ENCODE results near the gene MAP3K20.
"Not testable (repeated sequence)": the region's sequence is repeated elsewhere in the genome, so short reads cannot be mapped to it uniquely, and the experiment has no call there.

Gene MAP3K20

DNA sequence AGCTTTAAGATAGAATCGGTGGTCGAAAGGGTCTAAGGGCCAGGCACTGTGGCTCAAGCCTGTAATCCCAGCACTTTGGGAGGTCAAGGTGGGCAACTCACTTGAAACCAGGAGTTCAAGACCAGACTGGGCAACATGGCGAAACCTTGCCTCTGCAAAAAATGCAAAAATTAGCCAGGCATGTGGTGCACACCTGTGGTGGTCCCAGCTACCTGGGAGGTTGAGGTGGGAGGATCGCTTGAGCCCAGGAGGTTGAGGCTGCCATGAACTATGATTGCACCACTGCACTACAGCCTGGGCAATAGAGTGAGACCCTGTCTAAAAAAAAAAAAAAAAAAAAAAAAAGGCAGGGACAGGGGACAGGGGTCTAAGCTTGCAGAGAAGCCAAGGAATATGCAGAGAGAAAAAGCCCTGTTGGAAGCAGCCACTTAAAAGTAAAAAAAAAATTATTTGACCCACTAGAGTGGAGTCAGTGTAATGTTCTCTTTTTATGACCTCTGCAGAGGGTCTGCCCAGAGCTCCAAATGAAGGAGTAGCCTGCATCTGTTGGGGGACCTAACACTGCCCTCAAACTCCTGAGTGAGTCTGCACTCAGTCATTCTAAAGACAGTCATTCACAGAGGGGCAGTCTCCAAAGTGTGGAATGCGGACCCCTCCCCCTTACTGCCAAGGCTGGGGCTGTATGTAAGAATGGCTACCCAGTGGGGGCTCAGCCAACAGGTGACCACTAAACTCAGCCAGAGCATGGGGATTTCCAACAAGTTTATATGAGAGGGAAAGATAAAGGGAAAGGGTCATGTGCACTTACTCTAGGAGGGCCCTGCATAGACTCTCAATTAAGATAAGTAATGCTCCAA, 160.5 kb downstream of the MAP3K20 start:
- no peak for DNase-seq (ENCODE audit: low spot score)

DNA sequence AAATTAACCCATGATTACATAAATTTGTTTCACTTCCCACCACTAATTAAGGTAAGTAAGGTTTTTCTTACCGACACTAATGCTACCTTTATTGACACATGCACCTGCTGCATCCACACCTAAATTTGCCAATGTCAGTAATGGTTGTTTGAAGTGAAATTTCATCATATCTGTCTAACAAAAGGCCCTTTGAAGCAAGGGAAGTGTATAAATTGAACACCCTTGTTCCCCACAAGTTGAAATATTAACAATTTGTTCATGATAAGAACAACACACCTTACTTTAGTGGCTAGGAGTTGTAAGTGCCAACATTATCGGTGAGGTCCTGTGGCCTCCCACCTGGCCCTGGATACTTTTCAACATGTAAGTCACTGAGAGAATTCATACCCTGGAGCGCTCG, 162.7 kb downstream of the MAP3K20 start:
- no peak for DNase-seq (ENCODE audit: low spot score)

DNA sequence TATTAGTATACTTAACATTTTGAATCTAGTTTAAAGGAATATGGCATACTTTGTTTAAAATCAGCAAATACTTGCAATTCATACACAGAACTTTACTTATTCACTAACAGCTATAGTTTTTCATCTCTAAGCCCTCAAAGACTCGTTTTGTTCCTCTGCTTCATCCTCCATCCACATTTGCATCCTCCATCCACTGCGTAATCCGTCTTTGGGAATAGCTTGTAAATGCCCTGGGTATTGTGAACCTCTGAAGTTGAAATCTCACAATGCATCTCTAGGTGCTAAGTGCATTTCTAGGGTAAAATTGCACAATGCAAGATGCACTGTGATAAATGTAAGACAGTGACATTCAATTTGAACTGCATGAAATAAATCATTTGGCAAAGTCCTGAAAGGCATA, 163.2 kb downstream of the MAP3K20 start:
- DNase-seq (ENCODE audit: low spot score) = no peak

DNA sequence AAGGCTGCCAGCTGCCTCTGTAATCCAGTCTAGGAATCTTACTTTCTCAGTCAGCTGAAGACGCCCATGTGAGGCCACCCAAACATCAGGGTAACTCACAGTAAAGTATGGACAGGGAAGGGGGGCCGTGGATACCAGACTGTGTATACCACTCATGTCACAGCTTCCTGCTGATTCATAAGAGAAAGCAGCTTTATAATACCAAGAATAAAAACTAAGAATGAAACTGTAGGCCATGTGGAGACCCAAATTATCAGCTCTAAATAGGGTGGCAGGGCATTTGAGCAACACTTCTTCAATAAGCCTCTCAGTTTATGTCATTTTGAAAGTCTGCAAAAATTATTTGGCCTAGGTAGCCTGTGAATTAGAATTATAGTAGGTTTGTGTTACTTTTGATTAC, 164.0 kb downstream of the MAP3K20 start:
- DNase-seq (ENCODE audit: low spot score) = no peak

DNA sequence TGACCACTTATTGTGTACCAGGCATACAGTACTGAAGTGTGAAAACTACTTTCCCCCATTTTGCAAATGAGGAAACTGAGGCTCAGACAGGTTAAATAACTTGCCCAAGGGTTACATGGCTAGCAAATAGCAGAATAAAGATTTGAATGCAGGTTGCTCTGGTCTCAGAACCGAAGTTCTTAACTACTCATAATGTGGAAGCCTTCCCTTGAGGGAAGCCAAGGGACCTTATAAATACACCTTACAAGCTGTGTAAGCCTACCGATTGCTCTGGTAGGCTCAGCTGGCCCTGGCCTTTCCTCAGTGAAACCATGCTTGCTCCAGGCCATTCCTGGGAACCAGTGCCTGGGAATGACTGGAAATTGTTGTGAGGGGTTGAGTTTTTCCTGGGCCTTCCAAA, 164.4 kb downstream of the MAP3K20 start:
- no peak for DNase-seq (ENCODE audit: low spot score)

DNA sequence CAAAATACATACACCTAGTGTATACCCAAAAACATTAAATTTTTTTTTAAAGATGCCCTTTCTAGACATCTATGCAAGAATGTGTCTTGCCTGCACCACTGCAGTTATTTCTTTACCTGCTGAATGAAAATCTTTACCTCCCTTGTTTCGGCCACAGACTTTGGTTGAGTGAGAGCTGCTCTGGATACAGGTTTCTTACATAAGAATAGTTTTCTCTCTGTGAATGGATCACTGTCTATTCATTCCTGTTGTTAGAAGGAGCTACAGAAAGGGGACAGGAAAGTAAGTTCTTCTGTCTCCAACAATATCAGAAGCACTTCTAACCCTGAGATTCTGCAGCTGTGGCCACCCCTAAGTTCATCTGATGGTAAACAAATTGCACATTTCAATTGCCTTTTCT, 166.0 kb downstream of the MAP3K20 start:
- DNase-seq (ENCODE audit: low spot score) = no peak

DNA sequence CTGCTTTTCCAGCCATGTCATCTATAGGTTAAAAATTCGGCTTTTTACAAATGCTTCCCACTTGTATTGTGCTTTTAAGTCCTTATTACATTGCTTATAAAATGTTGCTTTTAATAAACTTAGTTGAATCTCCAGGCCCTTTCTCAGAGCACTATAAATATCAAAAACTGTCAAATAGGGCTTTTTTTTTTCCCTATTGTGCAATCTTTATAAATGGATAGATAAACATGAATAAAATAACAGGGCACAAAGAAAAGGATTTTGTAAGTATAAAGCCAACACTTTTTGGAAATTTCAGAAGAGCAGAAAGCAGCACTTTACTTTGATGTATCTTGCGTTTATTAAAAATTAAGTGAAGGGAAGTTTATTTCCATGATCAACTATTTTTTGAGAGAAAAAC, 171.5 kb downstream of the MAP3K20 start:
- DNase-seq (ENCODE audit: low spot score) = no peak

DNA sequence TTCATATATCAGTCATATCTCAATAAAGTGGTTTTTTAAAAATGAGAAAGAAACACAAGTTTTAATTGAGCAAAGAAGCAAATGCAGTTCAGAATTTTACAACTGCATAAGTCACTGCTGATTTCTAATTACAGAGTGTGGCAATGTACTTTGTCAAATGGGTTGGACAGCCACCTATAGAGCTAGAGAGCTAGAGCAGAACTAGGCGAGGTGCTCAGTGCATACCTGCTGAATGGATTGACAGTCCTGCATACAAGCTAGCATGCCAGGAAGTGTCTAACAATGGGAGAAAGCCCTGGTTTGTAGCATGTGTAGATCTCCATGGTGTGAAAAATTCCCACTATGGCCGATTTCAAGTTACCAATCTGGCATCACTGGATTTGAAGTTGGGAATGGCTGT, 172.7 kb downstream of the MAP3K20 start:
- no peak for DNase-seq (ENCODE audit: low spot score)

DNA sequence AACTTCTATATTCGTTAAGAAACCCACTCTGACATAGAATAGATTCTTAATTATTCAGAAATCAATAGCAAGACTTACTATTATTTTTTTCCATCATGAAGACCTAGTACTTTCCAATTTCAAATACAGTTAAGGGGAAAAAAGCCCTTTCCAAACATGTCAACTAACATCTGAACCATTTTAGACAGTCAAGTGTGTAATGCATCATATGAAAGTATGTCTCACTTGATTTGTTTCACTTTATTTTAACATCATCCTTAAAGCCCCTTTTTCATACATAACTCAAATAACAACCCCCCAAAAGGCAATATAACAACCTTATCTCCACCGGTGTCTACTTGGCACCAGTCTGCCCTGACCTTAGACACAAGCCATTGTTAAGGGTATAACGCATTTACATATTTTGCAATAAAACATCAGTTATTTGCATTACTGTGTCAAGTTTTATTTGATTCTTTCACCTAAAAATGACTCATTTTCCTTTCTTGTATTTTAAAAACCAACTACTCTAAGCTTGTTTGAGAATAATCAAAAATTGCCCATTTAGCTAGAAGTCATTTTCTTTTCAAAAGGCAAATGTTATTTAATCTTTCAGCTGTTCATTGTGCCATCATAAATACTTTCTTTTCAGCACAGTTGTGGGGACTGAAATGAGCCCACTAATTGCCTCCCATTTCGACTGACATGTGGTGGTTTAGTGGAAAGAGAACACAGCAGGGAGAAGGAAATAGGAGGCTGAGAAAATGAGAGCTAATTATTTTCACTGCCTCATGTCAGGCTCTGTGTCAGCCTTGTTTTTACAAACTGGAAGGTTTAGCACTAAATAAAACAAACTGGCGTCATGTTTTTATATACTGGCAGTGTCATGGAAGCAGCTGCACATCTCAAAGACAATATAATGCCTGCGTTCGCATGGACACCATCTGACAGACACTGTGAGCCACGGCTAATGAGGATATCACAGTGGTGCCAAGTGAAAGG, 174.3 kb downstream of the MAP3K20 start:
- DNase-seq (ENCODE audit: low spot score) = no peak

DNA sequence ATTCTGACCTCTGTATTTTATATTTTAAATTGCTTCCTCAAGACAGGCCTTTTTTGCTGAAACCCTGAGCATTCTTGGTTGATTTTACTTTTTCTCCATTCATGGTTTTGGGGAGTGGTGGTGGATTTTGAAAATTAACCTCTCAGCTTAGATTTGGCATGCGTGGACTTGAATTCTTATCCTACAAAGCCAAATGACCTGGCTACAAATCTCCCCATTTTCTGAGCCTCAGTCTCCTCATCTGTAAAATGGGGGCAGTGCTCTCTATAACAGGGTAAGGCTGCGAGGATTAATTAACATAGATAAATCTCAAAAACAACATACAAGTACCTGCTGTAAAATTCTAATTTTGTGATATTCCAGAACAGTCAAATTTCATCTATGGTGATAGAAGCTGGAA, 175.6 kb downstream of the MAP3K20 start:
- DNase-seq (ENCODE audit: low spot score) = no peak

DNA sequence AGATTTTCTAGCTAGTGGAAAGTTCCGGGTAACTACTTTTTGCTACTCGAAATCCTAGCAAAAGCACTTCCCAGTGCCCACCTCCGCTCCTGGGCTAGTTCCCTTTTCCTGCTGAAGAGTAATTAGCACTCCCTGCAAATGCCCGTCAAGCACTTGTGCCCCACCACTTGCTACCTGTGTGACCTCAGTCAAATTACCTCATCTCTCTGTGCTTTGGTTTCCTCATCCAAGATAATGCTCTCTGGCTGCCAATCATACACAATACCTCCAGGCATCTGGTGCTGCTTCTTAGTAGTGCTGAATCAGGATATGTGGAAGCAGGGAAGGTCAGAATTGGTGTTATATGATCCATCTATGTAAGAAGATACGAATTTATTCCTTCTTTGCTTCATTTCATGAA, 176.9 kb downstream of the MAP3K20 start:
- DNase-seq (ENCODE audit: low spot score) = no peak

DNA sequence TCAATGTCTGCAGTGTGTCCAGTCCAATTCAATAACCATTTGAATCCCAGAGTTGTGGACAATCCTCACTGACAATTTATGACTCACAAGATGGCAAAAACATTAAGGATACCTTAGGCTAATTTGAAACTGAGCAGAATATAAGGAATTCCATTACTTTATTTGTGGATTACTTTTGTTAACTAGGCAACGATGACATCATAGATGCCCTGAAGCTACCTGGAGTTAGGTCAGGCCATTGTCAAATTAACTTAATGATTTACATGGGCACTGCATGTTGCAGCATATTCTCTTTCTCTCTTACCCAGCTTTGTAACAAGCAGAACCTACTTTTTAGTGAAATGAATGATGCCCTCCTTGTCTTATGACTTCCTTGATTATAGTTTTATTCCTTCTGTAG, 179.0 kb downstream of the MAP3K20 start:
- DNase-seq (ENCODE audit: low spot score) = no peak

DNA sequence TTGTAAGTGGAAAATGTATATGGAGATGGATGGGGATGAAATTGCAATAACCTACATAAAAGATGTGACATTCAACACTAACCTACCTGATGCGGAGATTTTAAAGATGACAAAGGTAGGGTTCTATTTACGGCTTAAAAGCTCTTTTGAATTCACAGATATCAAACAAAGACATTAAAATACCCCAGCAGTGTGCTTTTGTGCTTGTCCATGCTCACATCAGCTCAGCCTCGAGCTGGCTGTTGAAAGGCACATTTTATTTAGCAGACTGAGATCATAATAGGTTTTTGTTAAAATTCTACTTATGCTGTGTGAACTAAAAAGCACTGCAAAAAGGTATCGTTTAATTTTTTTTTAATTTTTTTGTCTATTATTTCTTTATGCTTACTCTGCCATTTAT, 183.1 kb downstream of the MAP3K20 start:
- DNase-seq (ENCODE audit: low spot score) = no peak

DNA sequence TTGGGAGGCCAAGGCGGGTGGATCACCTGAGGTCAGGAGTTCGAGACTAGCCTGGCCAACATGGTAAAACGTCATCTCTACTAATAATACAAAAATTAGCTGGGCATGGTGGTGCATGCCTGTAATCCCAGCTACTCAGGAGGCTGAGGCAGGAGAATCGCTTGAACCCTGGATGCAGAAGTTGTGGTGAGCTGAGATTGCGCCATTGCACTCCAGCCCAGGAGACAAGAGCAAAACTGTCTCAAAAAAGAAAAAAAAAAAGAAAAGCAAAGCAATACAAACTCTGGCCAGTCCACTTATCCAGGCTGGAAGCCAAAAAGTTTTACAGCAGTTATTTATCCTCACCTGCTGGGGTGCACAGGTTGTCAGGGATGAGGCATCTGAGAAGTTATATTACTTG, 186.7 kb downstream of the MAP3K20 start:
- DNase-seq (ENCODE audit: low spot score) = not testable (repeated sequence)

DNA sequence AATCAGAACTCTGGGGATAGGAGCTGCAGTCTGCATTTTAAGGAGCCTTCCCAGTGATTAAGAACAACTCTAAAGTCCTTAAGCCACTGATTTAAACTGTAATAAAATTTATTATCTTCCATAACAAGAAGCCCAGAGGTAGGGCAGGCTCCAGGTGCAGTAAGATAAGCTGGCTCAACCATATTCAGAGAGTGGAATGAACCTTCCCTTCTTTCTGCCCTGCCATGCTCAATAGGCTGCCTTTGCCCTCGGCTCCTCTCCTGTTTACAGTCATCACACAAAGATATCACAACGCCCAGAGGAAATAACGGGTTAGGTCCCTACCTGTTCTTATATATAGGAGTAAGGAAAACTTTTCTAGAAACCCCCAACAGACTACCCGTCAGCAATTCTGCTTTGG, 188.5 kb downstream of the MAP3K20 start:
- no peak for DNase-seq (ENCODE audit: low spot score)

DNA sequence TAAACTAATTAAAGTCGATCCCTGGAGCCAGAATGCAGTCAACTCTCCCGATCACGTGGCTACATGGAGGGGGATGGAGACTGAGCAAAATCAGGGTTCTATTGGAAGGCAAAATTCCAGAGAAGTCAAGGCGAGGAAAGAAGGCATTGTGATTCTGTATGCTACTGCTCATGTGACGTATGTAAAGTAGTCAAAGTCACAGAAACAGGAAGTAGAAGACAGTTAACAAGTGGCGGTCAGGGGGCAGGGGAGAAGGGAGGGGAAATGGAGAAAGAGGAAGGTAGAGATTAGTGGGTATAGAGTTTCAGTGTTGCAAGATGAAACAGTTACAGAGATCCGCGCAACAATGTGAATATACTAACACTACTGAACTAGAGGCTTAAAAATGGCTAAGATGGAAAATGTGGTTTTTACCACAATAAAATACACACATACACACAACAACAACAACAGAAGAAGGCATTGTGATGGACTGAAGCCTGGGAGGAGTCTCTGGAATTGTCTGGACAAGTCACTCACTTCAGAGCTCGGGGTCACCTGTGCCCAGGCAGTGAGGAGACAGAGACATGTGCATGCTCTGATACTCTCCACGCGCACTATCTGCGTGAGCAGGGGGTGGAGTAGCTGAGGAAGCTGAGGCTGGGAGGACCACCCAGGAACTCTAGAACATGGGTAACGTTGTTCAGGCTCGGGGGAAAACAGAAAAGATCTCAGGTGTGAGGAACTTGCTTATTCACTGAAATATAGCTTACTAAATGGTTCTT, 189.1 kb downstream of the MAP3K20 start:
- peak; percentile 4 for DNase-seq (ENCODE audit: low spot score)

DNA sequence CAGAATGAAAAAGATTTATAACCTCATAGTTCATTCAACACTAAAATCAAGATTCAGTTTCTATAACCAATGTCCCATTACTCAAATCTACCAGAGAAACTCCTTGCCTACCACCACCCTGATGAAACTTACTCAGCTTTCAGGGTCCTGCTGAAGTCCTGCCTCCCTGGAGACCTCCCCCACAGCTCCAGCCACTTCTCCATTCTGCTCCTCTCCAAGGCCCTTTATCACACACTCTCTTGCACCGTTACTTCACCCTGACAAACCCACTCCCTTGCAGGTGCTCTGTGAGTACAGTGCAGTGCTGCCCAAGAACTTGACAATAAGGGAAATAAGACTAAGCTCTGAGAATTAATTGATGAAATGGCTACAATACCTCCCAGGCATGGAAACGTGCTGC, 195.5 kb downstream of the MAP3K20 start:
- no peak for DNase-seq (ENCODE audit: low spot score)

DNA sequence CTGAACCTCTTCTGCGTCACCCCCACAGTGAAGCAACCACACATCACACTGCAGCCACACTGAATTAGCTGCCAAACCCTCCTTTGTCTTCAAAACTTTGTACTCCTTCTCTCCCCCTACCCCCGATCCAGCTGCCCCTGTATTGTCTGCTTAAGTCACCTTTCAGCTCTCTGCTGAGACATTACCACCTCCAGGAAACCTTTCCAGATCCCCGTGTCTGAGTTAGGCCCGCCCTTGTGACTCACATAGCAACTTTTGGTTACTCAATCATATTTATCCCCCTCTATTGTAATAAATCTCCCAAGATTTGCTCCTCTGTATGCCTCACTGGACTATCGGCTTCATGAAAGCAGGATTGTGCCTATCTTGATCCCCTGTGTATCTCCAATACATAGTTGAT, 196.2 kb downstream of the MAP3K20 start:
- no peak for DNase-seq (ENCODE audit: low spot score)

DNA sequence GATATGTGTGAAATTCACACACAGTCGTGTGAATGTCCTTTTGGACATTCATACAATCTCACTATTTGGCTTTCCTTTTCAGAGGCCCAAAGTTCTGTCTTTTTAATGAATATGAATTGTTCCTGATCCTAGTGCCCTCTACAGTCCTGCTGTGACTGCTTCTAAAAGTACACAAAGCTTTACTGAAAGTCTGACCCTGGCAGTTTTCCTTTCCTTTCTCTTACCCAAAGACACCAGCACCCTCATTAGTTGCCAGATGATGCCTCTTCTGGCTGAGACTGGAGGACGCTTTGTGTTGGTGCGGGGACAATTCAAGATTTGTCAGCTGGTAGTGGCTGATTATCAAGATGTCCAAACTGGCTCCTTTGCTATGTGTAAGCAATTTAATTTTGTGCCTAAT, 197.2 kb downstream of the MAP3K20 start:
- no peak for DNase-seq (ENCODE audit: low spot score)

DNA sequence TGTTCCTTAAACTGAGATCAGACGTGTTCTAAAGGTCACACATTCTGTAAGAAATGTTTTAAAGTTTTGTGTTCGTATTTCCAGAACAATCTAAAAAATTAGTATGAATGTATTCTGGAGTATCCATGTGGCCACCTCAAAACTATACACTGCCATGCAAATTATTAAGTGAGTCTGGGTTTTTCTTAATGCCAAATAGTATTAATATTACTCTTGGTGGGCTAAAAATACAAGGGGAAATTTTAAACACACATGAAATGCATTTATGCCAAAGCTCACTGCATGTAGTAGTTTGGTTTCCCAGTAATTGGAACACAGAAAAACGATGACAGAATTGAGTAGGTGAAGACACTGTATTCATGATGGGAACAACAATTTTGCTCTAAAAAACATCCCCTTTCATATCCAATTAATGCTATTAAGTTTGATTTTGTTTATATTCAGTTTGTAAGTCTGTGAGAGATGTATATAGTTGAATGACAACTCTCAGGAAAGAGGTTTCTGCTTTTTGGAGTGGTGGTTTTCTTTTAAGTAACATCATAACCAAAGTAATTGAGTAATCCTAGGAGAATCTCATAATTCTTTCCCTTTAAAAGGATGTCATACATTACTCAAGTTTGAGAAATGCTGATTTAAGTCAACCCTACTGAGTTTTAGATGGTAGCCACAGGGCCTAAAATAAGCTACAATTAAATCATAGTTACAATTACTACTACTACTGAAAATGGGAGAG, 203.3 kb downstream of the MAP3K20 start:
- DNase-seq (ENCODE audit: low spot score) = no peak

DNA sequence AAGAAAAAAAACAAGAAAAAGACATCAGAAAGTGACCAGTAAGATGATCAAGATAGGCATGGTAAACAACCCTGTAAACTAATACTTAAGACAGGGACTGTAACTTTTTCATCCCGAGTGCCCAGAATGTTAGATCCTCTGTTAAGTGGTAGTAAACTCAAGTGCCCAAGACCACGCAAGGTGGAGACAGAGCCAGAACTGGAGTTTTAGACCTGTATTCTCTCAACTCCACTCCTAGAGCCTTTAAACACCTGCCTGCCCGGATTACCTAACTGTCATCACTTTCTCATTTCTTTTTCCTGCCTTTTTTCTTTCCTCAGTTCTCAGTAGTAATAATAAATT, 203.9 kb downstream of the MAP3K20 start:
- DNase-seq (ENCODE audit: low spot score) = no peak

DNA sequence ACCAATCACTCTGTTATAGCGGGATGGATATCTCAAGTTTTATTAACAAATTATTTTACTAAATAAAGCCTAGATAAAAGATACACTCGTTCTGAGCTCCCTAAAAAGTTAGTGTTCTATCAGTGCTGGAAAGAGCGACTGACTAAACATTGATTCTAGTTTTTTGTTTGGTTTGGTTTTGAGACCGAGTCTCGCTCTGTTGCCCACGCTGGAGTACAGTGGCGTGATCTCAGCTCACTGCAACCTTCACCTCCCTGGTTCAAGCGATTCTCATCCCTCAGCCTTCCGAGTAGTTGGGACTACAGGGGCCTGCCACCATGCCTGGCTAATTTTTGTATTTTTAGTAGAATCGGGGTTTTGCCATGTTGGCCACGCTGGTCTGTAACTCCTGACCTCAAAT, 205.2 kb downstream of the MAP3K20 start:
- DNase-seq (ENCODE audit: low spot score) = no peak

Data from CD4-positive, alpha-beta T cell treated with Interleukin-6 at 100 ng/mL for 8 hours (primary cell).